Measurements from ENCODE around the gene PPP1R18.

GRCh38 chr6:30684386-30685156 is 1.9 kb downstream of the PPP1R18 start:
- no peak for TF ChIP-seq CTCF (IDR thresholded peaks at IDR 0.05)
- no peak for TF ChIP-seq ZFX (IDR thresholded peaks at IDR 0.05; ENCODE audit: borderline replicate concordance)
